SK-N-SH (cell line): ENCODE results near the gene SLC28A3. TPM values are rescaled to one million over a fixed set of nuclear protein-coding genes. Genes with fewer than 3 reads are reported as not detected.

Experiments
- CTCF ChIA-PET: fragments of 300-600, 350-600 bp; formaldehyde crosslinking; extraction: SDS; loops from one replicate; lab custom pipeline; 2021; lab: Yijun Ruan, JAX
- POLR2A ChIA-PET: fragments of 350-600 bp; sonication (Branson Sonifier 250); formaldehyde crosslinking; extraction: SDS; loops from one replicate; lab custom pipeline; 2020; ENCODE audit warnings: antibody characterized with exemption, inconsistent platforms; lab: Yijun Ruan, JAX
- DNase-seq: peaks from one replicate; pipeline ENCODE4 v3.0.0; 2012
- H2AFZ ChIP-seq: fragments of 200-600 bp; sonication (generic); 2 replicates; pipeline ENCODE4 v1.8.1; 2016; ENCODE audit warnings: antibody characterized with exemption, mild to moderate bottlenecking, low read depth
- H3F3A ChIP-seq: fragments of 200-600 bp; sonication (generic); replicated peaks from 2 replicates; pipeline ENCODE3; 2016; ENCODE audit warnings: antibody characterized with exemption, mild to moderate bottlenecking; ENCODE audit not compliant: insufficient read depth
- H3K27ac ChIP-seq, 2 experiments: fragments of 200-500 bp in 1 of 2; fragments of 200-600 bp in 1 of 2; sonication (Bioruptor generic) in 1 of 2; sonication (generic), shearing (Covaris generic) in 1 of 2; 2 replicates each; pipeline versions ENCODE4 v1.5.1 to v1.6.1; 2014 to 2016; ENCODE audit warnings: low read depth in 2 of 2, inconsistent platforms in 1 of 2, low read length in 1 of 2, mild to moderate bottlenecking in 1 of 2, mixed read lengths in 1 of 2
- H3K27me3 ChIP-seq: fragments of 200-600 bp; sonication (generic), shearing (Covaris generic); 2 replicates; pipeline ENCODE4 v1.6.1; 2016; ENCODE audit warnings: mixed run types; ENCODE audit not compliant: insufficient read depth
- H3K36me3 ChIP-seq, 2 experiments: fragments of 200-500 bp in 1 of 2; fragments of 200-600 bp in 1 of 2; sonication (Bioruptor generic) in 1 of 2; sonication (generic) in 1 of 2; replicated peaks in 1 of 2; 2 replicates each; pipeline versions ENCODE3 to v1.5.1; 2014 to 2016; ENCODE audit warnings: low read length in 1 of 2, mild to moderate bottlenecking in 1 of 2; ENCODE audit not compliant: insufficient read depth in 2 of 2, control insufficient read depth in 1 of 2
- H3K4me1 ChIP-seq, 2 experiments: fragments of 200-500 bp in 1 of 2; fragments of 200-600 bp in 1 of 2; sonication (Bioruptor generic) in 1 of 2; sonication (generic), shearing (Covaris generic) in 1 of 2; 2 replicates each; pipeline versions ENCODE4 v1.5.1 to v1.6.1; 2014 to 2016; ENCODE audit warnings: low read depth in 1 of 2, low read length in 1 of 2, mixed run types in 1 of 2; ENCODE audit not compliant: insufficient read depth in 2 of 2, control insufficient read depth in 1 of 2
- H3K4me2 ChIP-seq: fragments of 200-600 bp; sonication (generic), shearing (Covaris generic); 2 replicates; pipeline ENCODE4 v1.6.1; 2017; ENCODE audit warnings: mixed run types
- H3K4me3 ChIP-seq, 2 experiments: fragments of 200-500 bp in 1 of 2; fragments of 200-600 bp in 1 of 2; sonication (Bioruptor generic) in 1 of 2; sonication (generic), shearing (Covaris generic) in 1 of 2; 2 replicates each; pipeline versions ENCODE4 v1.5.1 to v1.8.1; 2014 to 2016; ENCODE audit warnings: low read depth in 2 of 2, inconsistent platforms in 1 of 2, low read length in 1 of 2, mild to moderate bottlenecking in 1 of 2, mixed read lengths in 1 of 2, moderate library complexity in 1 of 2
- H3K79me2 ChIP-seq: fragments of 200-600 bp; sonication (generic); 2 replicates; pipeline ENCODE4 v1.8.1; 2017; ENCODE audit warnings: mild to moderate bottlenecking; ENCODE audit not compliant: insufficient read depth
- H3K9ac ChIP-seq: fragments of 200-600 bp; sonication (generic); 2 replicates; pipeline ENCODE4 v1.6.1; 2017; ENCODE audit warnings: mixed run types
- H3K9me2 ChIP-seq: fragments of 200-600 bp; sonication (generic); 2 replicates; pipeline ENCODE4 v1.6.1; 2017; ENCODE audit warnings: mixed run types
- H3K9me3 ChIP-seq: fragments of 200-600 bp; sonication (generic); 2 replicates; pipeline ENCODE4 v1.6.1; 2017; ENCODE audit warnings: mixed run types, mild to moderate bottlenecking, moderate library complexity
- H4K20me1 ChIP-seq: fragments of 200-600 bp; sonication (generic); 2 replicates; pipeline ENCODE4 v1.6.1; 2017; ENCODE audit warnings: mild to moderate bottlenecking, mixed run types; ENCODE audit not compliant: insufficient read depth
- CHD2 ChIP-seq: fragments of 150-350 bp; IDR thresholded peaks from 2 replicates; pipeline ENCODE4 v1.6.1; 2018; ENCODE audit warnings: low read length; ENCODE audit not compliant: partially characterized antibody
- ELF1 ChIP-seq: IDR thresholded peaks from 2 replicates; pipeline ENCODE4 v1.4.0; 2012
- EP300 ChIP-seq, 2 experiments: IDR thresholded peaks; 2 replicates each; pipeline versions ENCODE4 v1.4.0 to v1.6.1; 2012; ENCODE audit warnings: borderline replicate concordance in 1 of 2, low read depth in 1 of 2, low read length in 1 of 2
- EZH2phosphoT487 ChIP-seq: fragments of 200-600 bp; sonication (generic); IDR thresholded peaks from 2 replicates; pipeline ENCODE4 v1.6.1; 2017; ENCODE audit warnings: low read depth, mixed run types, mild to moderate bottlenecking, antibody characterized with exemption, moderate library complexity, borderline replicate concordance
- GABPA ChIP-seq: IDR thresholded peaks from 2 replicates; pipeline ENCODE4 v1.4.0; 2012; ENCODE audit warnings: low read depth, mild to moderate bottlenecking
- MAX ChIP-seq: IDR thresholded peaks from 2 replicates; pipeline ENCODE4 v1.4.0; 2012; ENCODE audit warnings: low read depth
- MEF2A ChIP-seq: IDR thresholded peaks from 2 replicates; pipeline ENCODE4 v1.4.0; 2012; ENCODE audit warnings: low read depth, borderline replicate concordance
- PBX3 ChIP-seq: IDR thresholded peaks from 2 replicates; pipeline ENCODE4; 2012
- POLR2AphosphoS5 ChIP-seq: IDR thresholded peaks from 2 replicates; pipeline ENCODE4 v1.6.1; 2012; ENCODE audit warnings: low read depth, low read length
- REST ChIP-seq: IDR thresholded peaks from 2 replicates; pipeline ENCODE4 v1.6.1; 2012; ENCODE audit warnings: mild to moderate bottlenecking, low read depth, low read length, moderate library complexity
- RFX5 ChIP-seq: IDR thresholded peaks from 2 replicates; pipeline ENCODE4 v1.6.1; 2012; ENCODE audit warnings: mild to moderate bottlenecking, improper control_type of control experiment, low read length
- SIN3A ChIP-seq: IDR thresholded peaks from 2 replicates; pipeline ENCODE4 v1.6.1; 2012; ENCODE audit warnings: low read depth, mild to moderate bottlenecking, low read length, moderate library complexity, borderline replicate concordance
- SMC3 ChIP-seq: IDR thresholded peaks from 2 replicates; pipeline ENCODE4 v1.6.1; 2012; ENCODE audit warnings: low read depth, low read length, improper control_type of control experiment
- TAF1 ChIP-seq: IDR thresholded peaks from 2 replicates; pipeline ENCODE4 v1.6.1; 2012; ENCODE audit warnings: low read depth, mild to moderate bottlenecking, low read length, moderate library complexity, borderline replicate concordance
- WGBS: methylation state at CpG from one replicate; pipeline ENCODE4 v1.1.6; 2017; ENCODE audit warnings: low lambda C conversion rate; 5-methylcytosine and 5-hydroxymethylcytosine counted together
- polyA plus RNA-seq, 3 experiments: library from polyadenylated mRNA; depleted of rRNA; stranded (reverse); fragments of >200 nt; gene quantifications; 2 replicates each; pipeline ENCODE4 v1.2.3, GENCODE V29; 2012

Gene SLC28A3
- polyA plus RNA-seq, 1 of the 3 experiments (the other 2 are of a cell fraction) = 0.23 TPM

- POLR2A ChIA-PET = no interaction called here
- H3F3A ChIP-seq = no peaks in the 10 kb centered on the region
- H3K27ac ChIP-seq = no peak overlapping the region
- no peak overlapping the region for H2AFZ ChIP-seq
- H3K4me3 ChIP-seq = no peak overlapping the region
- H3K4me2 ChIP-seq = no peak overlapping the region
- no peaks in the 10 kb centered on the region for H3K9me2 ChIP-seq
- no peak for TF ChIP-seq POLR2AphosphoS5
- TF ChIP-seq SMC3 = no peak
- TF ChIP-seq MAX = no peak
- H3K4me1 ChIP-seq = no peaks in the 10 kb centered on the region
- no peaks in the 10 kb centered on the region for H3K36me3 ChIP-seq
- CTCF ChIA-PET = interaction anchor here (0.9 to 1.7 kb wide), 4 partner anchors 8 to 63 kb away, joined by 3 to 7 read pairs (median 4); no protein-coding TSS in a partner anchor
- no peaks in the 10 kb centered on the region for H3K79me2 ChIP-seq
- 73% methylated on average over 2 of the region's 2 CpGs for WGBS
- no peak for DNase-seq
- no peaks in the 10 kb centered on the region for H3K27me3 ChIP-seq
- H3K9ac ChIP-seq = no peak overlapping the region
- 0 out of 2 replicates have a peak, but pooled peaks cover 5% of the 10 kb centered on the region for H3K9me3 ChIP-seq
- H4K20me1 ChIP-seq = no peaks in the 10 kb centered on the region
Measured at GRCh38 chr9:84323858-84324257, 16.7 kb downstream of the SLC28A3 start.

GRCh38 chr9:84322828-84323227 lies 17.7 kb downstream of the SLC28A3 start:
- Histone ChIP-seq H3K27ac (no peak overlapping the region; a peak in 1 of 4 replicates), H3K27me3 (no peaks in the 10 kb centered on the region), H3F3A (no peaks in the 10 kb centered on the region), H4K20me1 (no peaks in the 10 kb centered on the region), H3K4me1 (no peaks in the 10 kb centered on the region), H2AFZ (no peak overlapping the region), H3K4me2 (no peak overlapping the region), H3K4me3 (no peak overlapping the region), H3K9ac (no peak overlapping the region), H3K9me2 (no peaks in the 10 kb centered on the region), H3K36me3 (no peaks in the 10 kb centered on the region), H3K79me2 (no peaks in the 10 kb centered on the region), H3K9me3 (no peaks in the 10 kb centered on the region)
- POLR2A ChIA-PET = no interaction called here
- TF ChIP-seq RFX5 (no peak), PBX3 (no peak), TAF1 (no peak), GABPA (no peak), EP300 (IDR thresholded peaks at IDR 0.05; ENCODE audit: borderline replicate concordance in 1 of 2, low read depth in 1 of 2, low read length in 1 of 2) (no peak), CHD2 (no peak), EZH2phosphoT487 (no peak), REST (no peak), ELF1 (no peak), SIN3A (no peak), POLR2AphosphoS5 (no peak), SMC3 (no peak), MEF2A (no peak)
- DNase-seq = no peak
- 76% methylated on average over 1 of the region's 1 CpG for WGBS
- CTCF ChIA-PET = interaction anchor here (0.9 kb wide), 1 partner anchor 8 kb away, joined by 3 read pairs; no protein-coding TSS in a partner anchor
